GM19043 (cell line): ENCODE data around the gene ARHGEF28.
A peak's percentile ranks its signal among the peaks of the same experiment; 100 is the strongest.

ENCODE experiments used
- ATAC-seq: cut with Tn5 transposase; IDR thresholded peaks from one replicate; pipeline ENCODE4 v1.9.1; 2021; ENCODE audit warnings: low read depth; ENCODE audit not compliant: unreplicated experiment

ARHGEF28 gene

DNA sequence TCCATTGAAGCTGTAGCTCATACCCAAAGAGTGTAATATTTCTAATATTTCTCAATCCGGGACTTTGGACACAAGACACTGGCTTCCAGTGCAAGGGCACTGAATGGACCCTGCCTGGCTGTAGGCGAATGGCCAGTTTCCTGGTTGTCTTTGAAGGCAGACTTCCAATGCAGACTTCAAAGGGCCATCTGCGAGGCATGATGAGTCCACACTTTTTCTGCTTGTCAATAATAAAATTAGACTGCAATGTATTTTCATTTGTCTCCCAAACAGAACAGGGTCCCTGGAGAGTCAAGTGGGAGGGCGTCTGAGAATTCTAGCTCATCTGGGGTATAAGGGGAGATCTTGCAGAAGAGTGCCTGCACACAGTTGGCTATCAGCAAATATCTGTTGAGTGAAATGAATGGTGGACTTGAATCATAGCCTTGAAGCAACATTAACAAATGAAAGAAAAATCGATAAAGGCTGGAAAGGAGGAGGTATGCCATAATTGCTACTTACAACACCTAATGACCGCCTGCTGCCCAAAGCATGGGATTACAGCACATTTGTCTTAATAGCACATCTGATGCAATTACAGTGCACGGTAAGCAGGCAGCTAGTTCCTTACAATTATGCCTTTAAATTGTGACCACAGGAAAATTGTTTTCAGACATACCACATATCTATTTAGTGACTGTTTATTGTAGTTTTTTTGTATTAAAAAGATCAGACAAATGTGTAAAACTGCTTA, 137.5 kb downstream of the ARHGEF28 start:
- no peak for ATAC-seq

DNA sequence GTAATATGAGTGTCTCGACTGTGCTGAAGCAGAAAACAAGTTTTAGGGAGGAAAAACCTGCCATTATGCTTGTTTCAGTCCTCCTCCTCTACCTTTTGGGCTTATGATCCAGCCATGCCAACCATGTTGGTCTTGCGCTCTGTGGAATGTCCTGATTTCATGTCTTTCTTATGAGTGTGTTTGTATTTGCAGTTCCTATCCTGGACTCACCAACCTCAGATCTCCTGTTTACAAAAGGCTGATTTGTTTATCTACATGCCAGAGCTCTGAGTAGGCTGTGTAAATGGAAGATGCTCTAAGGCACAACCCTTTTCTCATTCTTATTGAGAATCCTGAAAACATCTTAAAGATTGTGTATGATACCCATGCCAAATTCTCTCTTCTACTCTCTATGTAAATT, 138.6 kb downstream of the ARHGEF28 start:
- ATAC-seq, result no peak

DNA sequence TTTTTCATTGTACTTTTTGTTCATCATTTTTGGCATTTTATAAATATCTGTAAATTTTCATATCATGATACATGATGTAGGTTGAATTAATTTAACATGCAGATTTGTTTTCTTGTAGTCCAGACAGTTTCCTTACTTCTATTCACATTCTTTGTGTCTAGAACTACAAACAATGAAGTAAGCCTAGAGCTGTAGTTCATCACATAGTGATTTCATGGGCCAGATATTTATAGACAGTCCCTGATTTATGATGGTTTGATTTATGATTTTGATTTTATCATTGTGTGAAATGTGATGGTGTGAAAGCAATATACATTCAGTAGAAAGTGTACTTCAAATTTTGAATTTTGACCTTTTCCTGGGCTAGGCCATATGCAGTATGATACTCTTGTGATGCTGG, 139.0 kb downstream of the ARHGEF28 start:
- no peak for ATAC-seq

DNA sequence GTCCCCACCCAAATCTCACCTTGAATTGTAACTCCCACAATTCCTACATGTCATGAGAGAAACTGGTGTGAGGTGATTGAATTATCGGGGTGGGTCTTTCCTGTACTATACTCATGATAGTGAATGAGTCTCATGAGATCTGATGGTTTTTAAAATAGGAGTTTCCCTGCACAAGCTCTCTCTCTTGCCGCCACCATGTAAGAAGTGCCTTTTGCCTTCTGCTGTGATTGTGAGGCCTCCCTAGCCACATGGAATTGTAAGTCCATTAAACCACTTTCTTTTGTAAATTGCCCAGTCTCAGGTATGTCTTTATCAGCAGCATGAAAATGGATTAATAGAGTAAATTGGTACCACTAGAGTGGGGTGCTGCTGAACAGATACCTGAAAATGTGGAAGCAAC, 140.9 kb downstream of the ARHGEF28 start:
- ATAC-seq, result no peak

DNA sequence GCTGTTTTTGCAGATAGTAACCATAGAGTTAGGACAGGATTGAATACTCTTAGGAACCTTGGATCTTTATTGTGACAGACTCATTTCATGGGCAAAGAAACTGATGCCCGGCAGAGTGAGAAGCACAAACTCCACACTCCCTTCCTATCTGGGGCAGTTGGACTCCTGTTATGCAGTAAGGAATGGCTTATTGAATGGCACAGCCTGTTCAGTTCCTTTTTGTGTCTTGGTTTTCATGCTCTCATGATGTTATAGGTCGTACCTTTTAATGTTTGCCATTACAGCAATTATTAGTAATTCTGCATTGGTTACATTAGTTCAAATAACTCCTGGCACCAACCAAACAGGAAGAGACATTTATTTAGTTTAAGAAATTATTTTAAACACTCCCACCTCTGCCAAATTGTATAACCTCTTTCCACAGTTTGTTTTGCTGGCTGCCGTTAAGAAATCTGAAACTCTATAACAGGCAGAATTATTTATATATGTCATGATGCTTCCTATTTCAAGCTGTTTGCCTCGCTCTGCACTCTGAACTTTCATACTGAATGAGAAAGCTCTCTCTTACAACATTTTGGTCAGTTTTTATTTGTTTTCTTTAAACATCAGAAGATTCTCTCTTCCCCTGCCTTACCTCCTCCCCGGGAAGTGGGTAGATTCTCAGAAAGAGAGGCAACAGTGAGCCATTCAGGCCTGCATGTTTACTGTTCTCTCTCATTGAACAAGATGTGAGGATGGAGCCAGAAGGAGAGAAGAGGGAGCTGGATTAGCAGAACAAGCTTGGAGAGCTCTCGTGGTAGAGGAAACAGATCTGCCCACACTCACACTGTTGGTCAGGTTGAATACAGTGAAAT, 144.4 kb downstream of the ARHGEF28 start:
- ATAC-seq, result no peak

DNA sequence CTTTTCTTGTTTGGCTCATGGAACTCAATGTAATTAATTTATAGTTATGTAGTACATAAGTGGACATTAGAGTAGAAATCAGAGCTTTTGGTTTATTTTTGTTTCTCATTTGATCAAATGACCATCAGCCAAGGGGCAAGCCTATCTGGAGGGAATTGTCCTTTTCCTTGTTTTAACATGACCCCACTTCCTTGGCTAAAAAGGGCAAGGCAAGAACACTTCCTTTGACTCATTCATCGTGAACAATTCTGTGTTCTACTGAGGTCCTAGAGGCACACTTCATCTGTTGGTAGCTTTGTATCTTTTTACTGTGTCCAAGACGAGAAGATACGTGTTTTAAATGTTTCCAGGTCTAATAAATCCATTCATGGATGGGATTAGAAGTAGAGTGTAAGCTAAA, 148.9 kb downstream of the ARHGEF28 start:
- ATAC-seq, result no peak

DNA sequence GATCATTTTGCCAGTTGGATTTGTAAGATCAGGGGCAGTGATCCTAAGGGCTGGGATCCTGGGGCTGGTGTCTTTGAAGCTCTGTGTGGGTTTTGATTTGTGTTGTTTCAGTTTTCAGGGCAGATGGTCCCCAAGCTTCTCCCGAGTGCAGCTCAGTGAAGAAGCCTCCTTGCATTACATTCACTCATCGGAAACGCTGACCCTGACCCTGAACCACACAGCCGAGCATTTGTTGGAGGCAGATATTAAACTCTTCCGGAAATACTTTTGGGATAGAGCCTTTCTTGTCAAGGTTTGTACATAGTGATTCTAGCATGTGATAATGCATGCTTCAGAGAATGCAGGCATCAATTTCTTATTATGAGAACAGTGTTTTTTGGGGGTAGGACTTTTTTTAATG, 150.4 kb downstream of the ARHGEF28 start:
- no peak for ATAC-seq

DNA sequence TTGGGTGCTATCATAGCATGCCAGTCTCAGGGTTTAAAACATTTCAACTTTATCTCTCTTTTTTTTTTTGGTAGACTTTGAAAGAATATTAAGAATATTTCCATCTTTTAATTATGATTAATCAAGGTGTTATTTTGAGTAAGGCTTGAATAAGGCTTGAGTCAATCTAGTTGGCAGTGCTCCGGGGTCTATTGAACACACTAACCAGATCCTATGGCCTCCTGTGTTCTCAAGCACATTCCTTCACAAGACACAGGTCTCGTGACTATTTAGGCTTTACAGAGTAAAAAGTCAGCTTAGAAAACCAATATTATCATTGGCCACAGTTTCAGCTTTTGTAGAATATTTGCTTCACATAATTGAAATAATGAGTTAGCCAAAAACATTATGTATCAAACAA, 151.2 kb downstream of the ARHGEF28 start:
- no peak for ATAC-seq

DNA sequence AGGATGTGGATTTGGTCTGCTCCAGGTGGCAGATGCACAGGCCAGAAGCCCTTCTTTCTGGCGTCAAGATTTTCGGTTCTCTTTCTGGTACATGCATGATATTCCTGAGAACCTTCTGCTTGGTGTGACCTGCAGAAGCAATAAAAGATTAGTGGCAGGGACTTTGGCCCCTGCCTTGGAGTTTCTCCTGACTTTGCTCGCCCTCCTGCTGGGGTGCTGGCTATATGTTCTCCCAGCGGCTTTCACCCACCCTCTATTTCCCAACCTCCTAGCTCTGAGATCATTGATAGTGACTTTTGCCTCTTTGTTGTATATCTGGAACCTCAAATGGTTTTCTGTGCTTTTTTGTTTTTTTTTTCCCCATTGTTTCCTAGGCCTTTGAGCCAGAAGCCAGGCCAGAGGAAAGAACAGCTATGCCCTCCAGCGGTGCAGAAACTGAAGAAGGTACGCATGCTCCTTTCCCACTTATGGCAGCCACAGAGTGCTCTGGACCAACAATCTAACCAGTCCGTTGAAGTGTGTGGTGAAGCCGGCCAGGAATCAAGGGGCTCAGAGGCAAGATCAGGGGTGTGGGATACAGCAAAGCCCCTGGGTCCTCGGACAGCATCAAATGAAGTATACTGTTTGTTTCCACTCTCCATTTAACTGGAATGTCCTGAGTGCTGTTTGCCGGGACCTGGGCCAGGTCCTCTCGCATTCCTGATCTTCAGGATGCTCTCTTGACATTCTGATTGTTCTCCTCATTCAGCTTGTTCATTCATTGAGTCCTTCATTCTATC, 154.5 kb downstream of the ARHGEF28 start:
- no peak for ATAC-seq

DNA sequence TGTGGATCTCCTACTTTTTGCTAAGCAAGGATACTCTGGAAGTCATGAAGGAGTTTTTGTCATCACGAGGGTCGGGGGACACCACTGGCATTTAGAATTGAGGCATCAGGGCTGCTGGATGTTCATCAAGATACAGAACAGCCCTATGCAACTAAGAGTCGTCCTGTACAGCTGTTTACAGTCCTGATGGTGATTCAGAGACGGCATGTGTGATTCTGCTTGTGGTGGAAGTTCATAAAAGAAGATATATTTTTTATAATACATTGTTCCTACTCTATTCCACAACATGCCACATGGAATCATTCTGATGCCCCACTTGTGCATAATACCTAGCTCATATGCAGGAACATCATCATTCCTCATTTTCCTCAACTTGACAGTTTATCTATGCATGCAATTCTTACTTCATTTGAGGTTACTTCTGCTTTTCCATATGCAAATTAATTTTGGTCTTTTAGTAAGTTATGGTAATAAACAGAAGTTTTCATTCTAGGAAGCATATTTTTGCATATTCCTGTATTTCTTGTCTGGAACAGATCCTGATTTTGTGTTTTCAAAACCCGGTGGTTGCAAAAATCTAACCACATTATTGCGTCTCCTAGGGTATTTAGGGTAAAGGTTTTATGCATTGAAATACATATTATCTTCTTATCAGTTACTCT, 155.2 kb downstream of the ARHGEF28 start:
- ATAC-seq, result no peak

DNA sequence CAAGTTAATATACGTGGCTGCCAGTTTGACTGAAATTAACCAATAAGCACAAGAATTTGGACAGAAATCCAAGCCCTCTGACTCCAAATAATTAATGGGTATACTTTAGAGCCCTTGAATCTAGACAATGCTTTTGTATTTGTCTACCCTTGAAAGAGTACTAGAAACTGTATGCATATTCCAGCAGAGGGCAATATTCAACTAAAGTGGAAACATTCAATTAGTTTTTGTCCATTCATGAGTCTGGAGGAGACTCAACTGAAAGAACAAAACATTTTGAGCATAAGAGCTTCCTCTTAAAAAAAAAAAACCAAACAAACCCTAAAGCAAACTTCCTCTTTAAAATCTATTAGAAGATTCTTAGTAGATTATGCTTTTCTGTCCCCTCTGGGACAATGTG, 157.8 kb downstream of the ARHGEF28 start:
- no peak for ATAC-seq

DNA sequence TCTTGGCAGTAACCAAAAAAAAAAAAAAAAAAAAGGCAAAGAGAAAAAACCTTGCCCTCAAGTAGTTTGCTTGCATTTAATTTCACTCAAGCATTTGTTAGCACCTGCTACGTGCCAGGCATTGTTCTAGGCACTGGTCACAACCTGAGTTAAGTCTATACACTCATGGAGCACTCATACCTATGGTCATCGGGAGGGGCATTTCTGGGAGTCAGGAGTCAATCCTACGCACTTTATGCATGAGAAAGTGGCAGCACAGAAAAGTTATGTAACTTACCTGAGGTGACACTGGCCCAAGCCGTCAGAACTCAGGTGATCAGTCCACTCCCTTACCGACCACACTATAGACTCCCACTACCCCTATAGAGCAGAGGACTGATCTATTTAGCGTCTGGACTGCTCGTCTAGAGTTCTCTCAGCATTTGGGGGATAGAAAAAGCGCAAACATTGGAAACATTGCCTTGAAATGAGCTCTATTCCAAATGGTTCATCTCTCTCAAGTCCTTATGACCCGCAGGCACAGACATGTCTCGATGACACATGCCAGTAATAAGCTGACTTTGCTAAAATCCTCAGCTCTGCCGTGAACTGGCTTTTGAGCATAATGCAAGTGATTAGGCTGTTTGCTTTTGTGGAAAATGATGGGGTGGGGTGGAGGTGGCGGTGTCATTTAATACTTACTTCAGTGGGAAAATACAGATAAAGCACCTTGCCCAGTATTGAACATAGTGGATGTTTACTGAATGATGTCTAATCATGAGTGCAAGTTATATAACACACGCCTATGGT, 160.2 kb downstream of the ARHGEF28 start:
- no peak for ATAC-seq

DNA sequence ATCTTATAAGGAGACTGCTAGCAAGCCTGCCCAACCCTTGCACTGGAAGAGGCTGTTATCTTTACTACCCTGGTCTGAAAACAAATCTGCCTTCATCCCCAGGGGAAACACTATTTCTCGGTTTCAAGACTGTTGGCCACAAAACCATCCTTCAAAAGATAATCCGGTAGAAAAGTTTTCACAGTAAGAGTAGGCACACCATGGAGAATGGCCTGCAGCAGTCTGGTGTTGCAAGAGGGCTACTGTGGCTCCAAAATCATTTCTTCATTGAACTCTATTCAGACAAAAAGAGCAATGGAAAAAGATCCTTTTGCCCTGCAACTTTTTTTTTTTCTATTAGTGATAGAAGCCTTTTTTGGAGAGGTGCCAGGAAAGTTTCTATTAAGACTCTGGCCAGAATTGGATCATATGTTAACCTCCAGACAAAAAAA, 163.9 kb downstream of the ARHGEF28 start:
- no peak for ATAC-seq

DNA sequence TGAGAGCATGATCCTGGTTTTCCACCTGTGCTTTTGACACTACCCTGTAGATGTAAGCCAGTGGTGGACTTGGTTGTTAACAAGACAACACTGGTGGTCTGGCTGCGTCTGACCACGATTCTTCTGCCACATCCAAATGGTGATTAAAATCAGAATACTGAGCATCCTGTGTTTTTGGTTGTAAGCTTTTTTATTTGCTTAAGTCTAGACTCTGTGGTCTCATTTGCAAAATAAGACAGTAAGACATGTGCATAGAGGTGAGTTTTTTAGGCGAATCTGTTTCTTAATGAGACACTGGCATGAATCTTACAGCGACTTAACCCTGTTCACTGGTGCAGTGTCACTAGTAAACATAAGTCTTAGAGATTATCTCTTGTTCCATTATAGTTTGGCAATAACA, 165.4 kb downstream of the ARHGEF28 start:
- no peak for ATAC-seq

DNA sequence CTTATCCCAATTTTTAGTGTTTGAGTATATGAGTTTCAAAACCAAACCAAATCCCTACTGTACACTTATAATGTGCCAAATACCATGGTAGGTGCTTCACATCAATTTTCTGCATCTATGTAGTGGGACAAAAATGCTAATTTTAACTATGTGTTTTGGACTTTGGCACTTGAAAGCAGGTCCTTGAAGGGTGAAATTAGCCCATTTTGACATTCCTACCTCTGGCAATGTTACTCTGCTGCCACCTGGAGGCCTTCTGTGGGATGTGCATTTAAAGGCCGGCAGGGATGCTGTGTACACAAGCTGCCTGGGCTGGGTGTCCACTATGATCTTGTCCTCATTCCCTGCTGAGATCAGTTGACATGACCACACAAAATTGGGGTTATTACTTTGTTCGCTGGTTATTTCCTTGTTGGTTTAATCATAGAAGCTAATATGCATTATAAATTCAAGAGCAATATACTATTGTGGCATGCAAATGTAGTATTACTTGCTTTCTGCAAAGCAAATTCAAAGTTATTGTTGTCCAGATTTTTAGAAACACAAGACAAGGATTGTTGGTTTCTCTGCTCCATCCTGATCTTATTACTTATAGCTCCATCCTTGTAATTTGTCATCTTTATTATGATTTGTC, 166.8 kb downstream of the ARHGEF28 start:
- peak; percentile 64 for ATAC-seq

DNA sequence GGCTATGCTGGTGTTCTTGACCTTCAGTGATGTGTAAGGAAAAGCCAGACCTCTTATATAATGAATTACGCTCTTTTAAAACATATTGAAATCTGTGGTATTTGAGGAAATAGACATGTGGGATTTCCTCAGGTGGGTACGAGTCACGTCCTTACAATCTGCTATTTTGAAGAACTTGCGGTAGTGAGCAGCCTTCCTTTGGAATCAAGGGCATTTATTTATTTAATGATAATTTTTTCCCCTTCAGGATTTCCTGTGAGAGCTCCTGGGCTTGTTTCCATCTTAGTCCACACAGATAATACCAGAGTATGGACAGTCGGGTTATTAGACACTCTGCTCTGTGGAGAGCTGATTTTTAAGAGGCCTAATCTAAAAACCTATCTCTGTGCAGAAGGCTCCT, 167.9 kb downstream of the ARHGEF28 start:
- no peak for ATAC-seq

DNA sequence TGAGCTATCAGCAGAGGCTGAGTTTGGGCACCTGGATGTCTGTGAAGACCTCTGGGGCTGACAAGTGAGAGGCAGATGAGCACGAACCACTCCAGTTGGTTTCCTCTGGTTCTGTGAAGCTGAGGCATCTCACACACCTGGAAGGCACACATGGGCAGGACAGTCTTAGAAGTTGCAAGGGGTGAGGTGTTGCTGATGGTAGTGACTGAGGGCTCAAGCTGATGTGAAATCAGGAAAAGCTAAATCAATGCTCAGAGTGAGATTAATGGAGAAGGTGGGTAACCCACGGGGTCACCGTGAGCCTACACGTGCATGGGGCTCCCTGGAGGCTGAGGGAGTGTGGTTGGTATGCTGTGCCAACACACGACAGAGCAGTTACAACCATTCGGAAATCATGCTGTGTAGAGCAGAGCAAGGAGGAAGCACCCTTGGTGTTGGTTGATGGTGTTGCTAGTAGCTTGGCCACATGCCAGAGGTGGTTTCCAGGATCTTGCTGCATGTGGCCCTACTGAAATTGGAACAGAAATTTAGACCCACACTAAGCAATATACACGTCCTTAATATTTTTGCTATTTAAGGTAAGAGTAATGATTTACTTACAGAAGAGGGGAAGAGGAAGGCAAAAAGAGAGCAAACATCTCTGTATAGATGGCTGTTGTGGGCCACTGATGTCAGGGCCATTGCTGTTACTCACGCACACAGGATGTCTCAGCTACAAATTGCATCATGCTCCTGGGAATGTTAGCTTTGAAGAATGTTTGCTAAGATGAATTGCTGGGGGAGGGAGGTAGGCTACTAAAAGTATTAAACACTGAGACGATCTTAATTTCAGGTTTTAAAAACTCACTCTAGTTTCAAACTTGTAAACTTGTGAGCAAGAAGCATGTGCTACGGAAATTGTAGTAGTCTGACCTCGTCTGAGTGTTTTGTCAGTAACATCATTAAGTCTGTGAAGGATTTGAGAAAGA, 170.5 kb downstream of the ARHGEF28 start:
- ATAC-seq, result no peak

DNA sequence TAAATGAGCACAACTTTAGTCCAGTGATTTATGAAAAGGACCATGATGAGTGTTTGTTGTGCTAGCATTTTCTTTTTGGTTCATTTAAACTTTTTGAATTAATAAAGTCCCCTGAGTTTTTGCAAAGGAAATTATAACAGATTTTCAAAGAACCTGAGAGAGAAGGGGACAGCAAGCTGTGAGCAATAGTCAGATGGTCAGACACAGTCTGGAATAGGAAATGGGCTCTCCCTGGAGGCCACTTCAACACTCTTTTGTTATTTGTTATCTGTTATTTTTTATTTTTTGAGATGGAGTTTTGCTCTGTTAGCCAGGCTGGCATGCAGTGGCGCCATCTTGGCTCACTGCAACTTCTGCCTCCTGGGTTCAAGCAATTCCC, 171.1 kb downstream of the ARHGEF28 start:
- ATAC-seq, result no peak
